ENCODE results near the gene C2CD3.

DNA sequence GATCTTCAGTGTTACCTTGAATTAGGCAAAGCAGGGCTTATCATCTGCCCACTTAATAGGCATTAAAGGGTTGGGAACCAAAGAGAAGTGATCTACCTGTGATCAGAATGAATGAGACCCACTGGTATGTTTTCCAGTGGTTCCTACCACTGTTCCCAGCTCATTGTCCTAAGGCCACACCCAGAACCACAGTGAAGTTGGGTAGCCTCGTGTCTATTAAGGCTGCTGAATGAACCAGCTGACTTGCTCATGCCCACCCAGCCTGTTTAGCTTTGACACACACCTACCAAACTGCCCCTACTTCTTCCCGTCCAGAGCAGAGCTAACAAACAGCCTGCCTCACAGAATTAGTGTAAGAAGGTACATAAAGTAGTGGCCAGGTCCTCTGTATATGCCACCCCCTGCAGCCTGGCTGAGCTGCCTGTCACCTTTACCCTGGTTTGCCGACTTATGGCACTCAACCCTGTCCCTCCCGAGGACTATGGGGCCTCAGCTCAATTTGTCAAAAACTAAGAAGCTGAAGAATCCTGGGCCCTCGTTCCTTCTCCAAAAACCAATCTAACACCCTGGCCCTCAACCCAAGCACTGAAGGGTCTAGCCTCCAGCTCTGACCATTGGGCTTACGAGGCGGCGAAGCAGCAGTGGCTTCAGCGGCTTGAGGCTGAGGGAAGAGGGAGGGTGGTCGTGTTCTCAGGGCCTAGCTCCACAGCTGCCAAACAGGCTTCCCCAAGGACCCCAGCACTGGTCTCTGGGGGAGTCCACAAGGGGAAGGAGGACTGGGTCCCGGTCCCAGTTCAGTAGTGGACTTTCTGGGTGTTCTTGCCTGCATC lies 198.0 kb downstream of the C2CD3 start:
- TF ChIP-seq POLR2AphosphoS5 (IDR thresholded peaks at IDR 0.05; ENCODE audit: insufficient read depth in 1 of 2, low read depth in 1 of 2) (no peak), POLR2A (IDR thresholded peaks at IDR 0.05) (no peak)
- TF ChIP-seq, protein P1, sequence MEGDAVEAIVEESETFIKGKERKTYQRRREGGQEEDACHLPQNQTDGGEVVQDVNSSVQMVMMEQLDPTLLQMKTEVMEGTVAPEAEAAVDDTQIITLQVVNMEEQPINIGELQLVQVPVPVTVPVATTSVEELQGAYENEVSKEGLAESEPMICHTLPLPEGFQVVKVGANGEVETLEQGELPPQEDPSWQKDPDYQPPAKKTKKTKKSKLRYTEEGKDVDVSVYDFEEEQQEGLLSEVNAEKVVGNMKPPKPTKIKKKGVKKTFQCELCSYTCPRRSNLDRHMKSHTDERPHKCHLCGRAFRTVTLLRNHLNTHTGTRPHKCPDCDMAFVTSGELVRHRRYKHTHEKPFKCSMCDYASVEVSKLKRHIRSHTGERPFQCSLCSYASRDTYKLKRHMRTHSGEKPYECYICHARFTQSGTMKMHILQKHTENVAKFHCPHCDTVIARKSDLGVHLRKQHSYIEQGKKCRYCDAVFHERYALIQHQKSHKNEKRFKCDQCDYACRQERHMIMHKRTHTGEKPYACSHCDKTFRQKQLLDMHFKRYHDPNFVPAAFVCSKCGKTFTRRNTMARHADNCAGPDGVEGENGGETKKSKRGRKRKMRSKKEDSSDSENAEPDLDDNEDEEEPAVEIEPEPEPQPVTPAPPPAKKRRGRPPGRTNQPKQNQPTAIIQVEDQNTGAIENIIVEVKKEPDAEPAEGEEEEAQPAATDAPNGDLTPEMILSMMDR (IDR thresholded peaks at IDR 0.05), result no peak
